Cardiac muscle cell (in vitro differentiated cells and primary cell): ENCODE measurements around the gene MRPS6. TPM values are rescaled to one million over a fixed set of nuclear protein-coding genes. Genes with fewer than 3 reads are reported as not detected.

Experiments
- DNase-seq, 2 donors: peaks; one replicate each; pipeline versions ENCODE4 v3.0.0 to v3.0.0-alpha.2; 2010 to 2017; ENCODE audit warnings: low read depth in 1 of 2, low spot score in 1 of 2
- H3K27ac ChIP-seq: fragments of 200-600 bp; sonication (generic); 2 replicates; pipeline ENCODE4 v1.5.1; 2016
- H3K27me3 ChIP-seq: fragments of 200-600 bp; sonication (generic); 2 replicates; pipeline ENCODE4 v1.6.0; 2016; ENCODE audit warnings: control low read depth
- H3K36me3 ChIP-seq: fragments of 200-600 bp; sonication (generic); 2 replicates; pipeline ENCODE4 v1.5.1; 2016; ENCODE audit warnings: control low read depth
- H3K4me1 ChIP-seq: fragments of 200-600 bp; sonication (generic); 2 replicates; pipeline ENCODE4 v1.8.1; 2017; ENCODE audit warnings: low read depth, mild to moderate bottlenecking, mixed run types
- H3K4me3 ChIP-seq: fragments of 200-600 bp; sonication (generic); 2 replicates; pipeline ENCODE4 v1.5.1; 2016; ENCODE audit warnings: mild to moderate bottlenecking
- H3K9me3 ChIP-seq: fragments of 200-600 bp; sonication (generic); 2 replicates; pipeline ENCODE4 v1.5.1; 2017; ENCODE audit warnings: low read depth, mild to moderate bottlenecking, control low read depth
- polyA plus RNA-seq: library from polyadenylated mRNA; unstranded; fragments of >200 nt; fragmentation: Nextera tagmentation; extraction: Ambion mirVana; gene quantifications from 2 replicates; pipeline ENCODE4 v1.2.1, GENCODE V29; 2016
- total RNA-seq: library from RNA; depleted of rRNA; stranded (reverse); fragments of >200 nt; gene quantifications from 2 replicates; pipeline ENCODE4 v1.2.3, GENCODE V29; 2016
- TF ChIP-seq, protein P1 (sequence below): IDR thresholded peaks from 2 replicates; pipeline ENCODE4 v1.5.1; 2012; ENCODE audit warnings: low read depth, mild to moderate bottlenecking, low read length

Gene MRPS6
- total and polyA plus RNA-seq, 2 experiments from 2014 or later = 83.8 to 335 TPM

DNA sequence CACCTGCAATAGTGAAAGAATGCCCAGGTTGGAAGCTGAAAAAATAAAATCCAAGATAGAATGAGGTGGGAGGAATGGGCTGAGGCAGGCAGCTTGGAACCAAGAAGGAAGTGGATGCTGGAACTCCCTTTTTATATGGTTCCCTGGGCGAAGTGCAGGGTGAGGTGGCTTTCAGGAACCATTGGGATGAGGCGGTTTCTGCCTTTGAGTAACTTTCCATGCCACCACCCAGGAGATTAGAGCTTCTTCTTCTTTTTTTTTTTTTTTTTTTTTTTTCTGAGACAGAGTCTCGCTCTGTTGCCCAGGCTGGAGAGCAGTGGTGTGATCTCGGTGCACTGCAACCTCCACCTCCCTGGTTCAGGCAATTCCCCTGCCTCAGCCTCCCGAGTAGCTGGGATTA, 17.8 kb upstream of the MRPS6 start:
- H3K36me3 ChIP-seq = no peaks in the 10 kb centered on the region
- TF ChIP-seq, protein P1, sequence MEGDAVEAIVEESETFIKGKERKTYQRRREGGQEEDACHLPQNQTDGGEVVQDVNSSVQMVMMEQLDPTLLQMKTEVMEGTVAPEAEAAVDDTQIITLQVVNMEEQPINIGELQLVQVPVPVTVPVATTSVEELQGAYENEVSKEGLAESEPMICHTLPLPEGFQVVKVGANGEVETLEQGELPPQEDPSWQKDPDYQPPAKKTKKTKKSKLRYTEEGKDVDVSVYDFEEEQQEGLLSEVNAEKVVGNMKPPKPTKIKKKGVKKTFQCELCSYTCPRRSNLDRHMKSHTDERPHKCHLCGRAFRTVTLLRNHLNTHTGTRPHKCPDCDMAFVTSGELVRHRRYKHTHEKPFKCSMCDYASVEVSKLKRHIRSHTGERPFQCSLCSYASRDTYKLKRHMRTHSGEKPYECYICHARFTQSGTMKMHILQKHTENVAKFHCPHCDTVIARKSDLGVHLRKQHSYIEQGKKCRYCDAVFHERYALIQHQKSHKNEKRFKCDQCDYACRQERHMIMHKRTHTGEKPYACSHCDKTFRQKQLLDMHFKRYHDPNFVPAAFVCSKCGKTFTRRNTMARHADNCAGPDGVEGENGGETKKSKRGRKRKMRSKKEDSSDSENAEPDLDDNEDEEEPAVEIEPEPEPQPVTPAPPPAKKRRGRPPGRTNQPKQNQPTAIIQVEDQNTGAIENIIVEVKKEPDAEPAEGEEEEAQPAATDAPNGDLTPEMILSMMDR = no peak
- H3K27ac ChIP-seq = no peak overlapping the region
- DNase-seq = no peak
- no peaks in the 10 kb centered on the region for H3K4me1 ChIP-seq
- no peaks in the 10 kb centered on the region for H3K9me3 ChIP-seq
- no peaks in the 10 kb centered on the region for H3K27me3 ChIP-seq
- no peak overlapping the region for H3K4me3 ChIP-seq

DNA sequence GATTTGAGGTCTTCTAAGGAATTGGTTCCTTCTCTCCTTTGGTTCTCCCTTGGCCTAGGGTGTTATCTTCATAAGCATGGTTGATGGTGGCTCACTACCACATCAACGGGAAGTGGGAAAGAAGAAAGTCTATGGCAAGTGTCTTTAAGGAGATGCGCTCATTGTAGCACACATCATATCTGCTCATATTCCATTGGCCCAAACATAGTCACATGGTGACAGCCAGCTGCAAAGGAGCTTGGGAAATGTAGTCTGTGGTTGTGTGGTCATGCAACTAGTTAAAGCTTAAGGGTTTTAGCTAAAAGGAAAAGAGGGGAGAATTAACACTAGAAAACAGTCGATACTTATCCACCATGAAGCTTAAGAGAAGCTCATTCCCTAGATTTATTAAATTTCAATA, 11.4 kb upstream of the MRPS6 start:
- no peak for DNase-seq
- H3K4me3 ChIP-seq = no peak overlapping the region
- no peak overlapping the region for H3K27ac ChIP-seq
- TF ChIP-seq, protein P1 = no peak
- no peaks in the 10 kb centered on the region for H3K36me3 ChIP-seq
- no peaks in the 10 kb centered on the region for H3K9me3 ChIP-seq
- H3K27me3 ChIP-seq = no peaks in the 10 kb centered on the region
- no peaks in the 10 kb centered on the region for H3K4me1 ChIP-seq

DNA sequence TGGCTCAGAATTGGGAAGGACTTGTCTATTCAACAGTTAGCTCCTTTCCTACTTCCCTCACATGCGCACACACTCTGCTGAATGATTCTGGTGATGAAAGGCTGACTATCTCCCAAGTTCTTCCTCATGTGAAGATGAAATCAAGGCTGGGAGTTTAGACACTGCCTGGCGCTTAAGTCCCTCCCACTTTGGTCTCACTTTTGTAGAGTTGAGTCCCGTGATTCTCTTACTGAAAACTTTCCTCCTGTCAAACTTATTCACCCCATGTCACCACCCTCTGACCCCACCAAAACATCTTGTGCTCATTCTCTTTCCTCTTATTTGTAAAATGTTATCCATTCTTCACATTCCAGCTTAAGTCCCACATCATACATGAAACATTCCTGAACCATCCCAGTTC, 8.4 kb upstream of the MRPS6 start:
- H3K4me1 ChIP-seq = no peaks in the 10 kb centered on the region
- no peaks in the 10 kb centered on the region for H3K36me3 ChIP-seq
- DNase-seq = no peak
- H3K4me3 ChIP-seq = no peak overlapping the region
- no peak overlapping the region for H3K27ac ChIP-seq
- TF ChIP-seq, protein P1 = no peak
- H3K9me3 ChIP-seq = no peaks in the 10 kb centered on the region
- H3K27me3 ChIP-seq = no peaks in the 10 kb centered on the region

DNA sequence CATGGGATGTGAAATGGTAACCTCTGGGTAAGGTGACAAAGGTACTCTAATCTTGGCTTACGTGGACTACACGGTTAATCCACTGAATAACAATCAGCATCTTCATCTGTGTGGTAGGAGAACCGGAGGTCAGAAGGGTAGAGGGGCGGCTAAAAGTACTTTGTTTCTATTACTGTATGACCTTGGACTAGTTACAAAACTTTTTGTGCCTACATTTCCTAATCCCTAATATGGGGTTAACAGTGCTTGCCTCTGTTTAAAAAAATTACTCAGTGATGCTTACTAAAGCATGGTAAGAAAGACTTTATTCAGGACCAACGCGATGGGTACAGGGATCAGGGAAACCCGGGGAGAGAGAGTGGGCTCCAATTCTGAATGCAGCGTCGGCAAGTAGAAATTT, 1.7 kb upstream of the MRPS6 start:
- Histone ChIP-seq H3K9me3 (no peaks in the 10 kb centered on the region), H3K27me3 (no peaks in the 10 kb centered on the region), H3K36me3 (no peaks in the 10 kb centered on the region), H3K4me1 (peaks cover 22% of the 10 kb centered on the region), H3K27ac (no peak overlapping the region), H3K4me3 (no peak overlapping the region)
- TF ChIP-seq, protein P1 = no peak
- no peak for DNase-seq

DNA sequence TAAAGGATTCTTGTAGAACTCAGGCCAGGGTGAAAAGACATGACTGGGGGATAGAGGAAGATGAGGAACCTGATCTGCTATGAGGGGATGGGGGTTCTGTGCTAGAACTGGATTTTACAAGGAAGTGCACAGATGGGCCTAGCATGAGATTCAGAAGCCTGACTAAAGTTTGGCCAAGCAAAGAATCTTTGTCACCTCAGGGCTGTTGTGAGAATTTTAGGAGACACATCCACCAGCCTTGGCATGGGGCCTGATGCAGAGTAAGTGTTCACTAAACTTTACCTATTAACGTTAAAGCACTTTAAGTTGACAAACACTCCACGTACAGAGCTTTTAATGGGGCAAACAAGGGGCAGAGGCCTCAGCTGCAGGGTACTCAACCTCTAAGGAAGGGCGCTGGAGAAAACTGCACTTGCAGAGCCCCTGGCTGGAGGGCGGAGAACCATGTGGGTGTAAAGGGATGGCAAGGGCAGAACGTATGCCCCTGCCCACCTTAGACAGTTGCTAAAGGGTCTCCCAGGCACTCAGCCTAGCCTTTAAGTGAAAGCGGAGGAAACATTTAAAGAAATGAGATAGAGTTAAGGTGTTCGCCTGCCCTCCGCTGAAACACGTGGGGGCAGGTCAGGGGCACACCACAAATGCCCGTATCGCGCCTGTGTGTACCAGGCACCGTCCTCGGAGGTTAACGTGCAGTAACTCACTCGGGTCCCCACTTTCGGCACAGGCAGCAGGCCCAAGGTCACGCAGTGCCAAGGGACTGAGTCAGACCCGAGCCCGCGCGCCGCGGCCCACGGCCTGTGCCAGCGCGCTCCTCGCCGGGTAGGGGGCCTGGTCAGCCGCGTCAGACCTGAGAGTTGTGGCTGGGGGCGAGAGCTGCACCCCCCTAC, 990 bp upstream of the MRPS6 start:
- H3K27me3 ChIP-seq = no peaks in the 10 kb centered on the region
- DNase-seq = no peak
- peaks cover 29% of the 10 kb centered on the region for H3K4me1 ChIP-seq
- TF ChIP-seq, protein P1 = no peak
- H3K36me3 ChIP-seq = no peaks in the 10 kb centered on the region
- H3K9me3 ChIP-seq = no peaks in the 10 kb centered on the region
- H3K4me3 ChIP-seq = peak overlapping the region; percentile 28
- peak overlapping the region; percentile 87 for H3K27ac ChIP-seq
